D341Med (cell line): Measurements from ENCODE around the gene RTN3.
"Not testable (repeated sequence)": the region's sequence is repeated elsewhere in the genome, so short reads cannot be mapped to it uniquely, and the experiment has no call there.

ENCODE experiments used
- DNase-seq: peaks from one replicate; pipeline ENCODE4 v3.0.0; 2012; ENCODE audit warnings: low spot score

RTN3 gene

DNA sequence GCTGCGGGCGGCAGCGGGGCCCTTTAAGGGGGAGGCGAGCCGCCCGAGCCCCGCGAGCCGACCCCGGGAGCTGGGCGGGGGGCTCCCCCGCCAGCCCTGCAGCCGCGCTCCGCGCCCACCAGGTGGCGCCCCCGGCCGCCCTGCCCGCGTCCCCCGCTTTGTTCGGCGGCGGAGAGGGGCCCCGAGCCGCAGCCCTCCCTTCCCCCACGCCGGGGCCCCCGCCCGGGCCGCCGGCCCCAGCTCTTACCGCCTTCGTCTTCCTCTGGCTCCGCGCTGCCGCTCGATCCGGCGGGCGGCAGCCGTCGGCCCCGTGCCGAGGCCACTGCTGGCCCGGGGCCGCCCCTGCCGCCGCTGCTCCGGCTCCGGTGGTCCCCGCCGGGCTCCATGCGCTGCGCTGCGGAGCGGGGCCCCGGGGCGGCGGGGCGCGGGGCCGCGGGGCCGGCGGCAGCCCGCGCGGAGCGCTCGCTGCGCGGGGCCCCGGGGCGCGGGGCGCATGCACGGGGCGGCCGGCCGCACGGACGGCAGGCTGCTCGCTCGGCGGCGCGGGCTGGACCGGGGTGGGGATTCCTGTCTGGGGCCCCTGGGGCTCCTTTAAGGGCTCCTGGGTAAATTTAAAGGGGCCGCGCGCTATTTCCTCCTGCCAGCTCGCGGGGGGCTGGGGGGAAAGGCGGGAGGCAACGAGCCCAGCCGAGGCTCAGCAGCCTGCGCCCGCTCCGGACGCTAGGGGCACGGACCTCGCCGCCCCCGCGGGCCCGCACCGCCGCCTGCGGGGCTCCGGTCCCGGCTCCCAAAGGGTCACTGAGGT is 87.1 kb downstream of the RTN3 start, which contains the start of gene ZFTA:
Gene ZFTA (minus strand): TSS at position 539 of the 805 bp plus-strand sequence. CDS start 153 bp downstream, at position 386.
- peak; percentile 96 for DNase-seq

DNA sequence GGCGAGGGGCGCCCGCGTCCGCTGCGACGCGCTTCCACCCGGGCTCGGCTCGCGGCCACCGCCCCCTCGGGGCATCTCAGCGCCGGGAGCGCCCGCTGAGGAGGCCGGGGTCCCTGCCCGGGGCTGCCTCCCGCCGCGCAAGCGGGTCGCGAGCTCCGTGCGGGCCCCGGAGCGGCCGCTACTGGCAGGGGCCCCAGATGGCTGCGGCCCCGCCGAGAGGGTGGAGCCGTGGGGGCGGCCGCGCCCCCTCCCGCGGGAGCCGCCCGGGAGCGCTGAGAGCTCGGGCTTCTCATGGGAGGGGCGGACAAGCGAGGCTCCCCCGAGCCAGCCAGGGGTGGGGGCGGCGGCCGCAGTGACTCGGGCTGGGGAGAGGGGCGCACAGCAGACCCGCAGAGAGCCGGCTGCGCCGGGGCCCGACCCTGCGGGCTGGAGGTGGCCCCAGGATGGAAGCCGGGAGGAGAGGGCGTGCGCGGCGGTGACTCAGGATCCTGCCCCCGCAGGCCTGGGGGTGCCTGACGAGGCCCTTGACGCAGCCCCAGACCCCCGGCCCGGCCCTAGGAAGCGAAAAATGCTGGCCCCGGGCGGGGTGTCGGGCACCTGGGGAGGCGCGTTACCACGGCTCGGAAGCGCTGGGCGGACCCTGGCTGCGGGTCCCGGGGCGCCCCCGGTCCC is 87.9 kb downstream of the RTN3 start:
- DNase-seq: peak; percentile 79

GRCh38 chr11:63769714-63770455 is 88.6 kb downstream of the RTN3 start:
- DNase-seq: no peak

DNA sequence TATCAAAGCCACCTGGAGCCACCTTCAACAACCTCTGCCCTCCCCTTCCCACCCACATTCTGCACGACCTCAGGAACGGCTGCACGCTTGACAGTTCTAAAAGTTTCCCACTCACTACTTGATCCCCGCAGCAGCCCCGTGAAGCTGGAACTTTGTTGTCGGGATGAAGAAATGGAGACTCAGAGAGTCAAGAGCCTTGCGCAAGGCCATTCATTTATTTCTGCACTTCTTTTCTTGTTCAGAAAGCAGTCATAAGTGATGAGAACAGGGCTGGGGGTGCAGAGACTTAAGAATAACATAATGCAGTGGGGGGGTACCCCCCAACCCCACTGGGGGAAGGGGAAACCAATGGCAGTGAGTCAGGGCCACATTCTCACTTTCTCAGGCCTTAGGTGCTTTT is 89.5 kb downstream of the RTN3 start:
- DNase-seq: no peak

GRCh38 chr11:63771741-63772318 is 90.5 kb downstream of the RTN3 start:
- not testable (repeated sequence) for DNase-seq

DNA sequence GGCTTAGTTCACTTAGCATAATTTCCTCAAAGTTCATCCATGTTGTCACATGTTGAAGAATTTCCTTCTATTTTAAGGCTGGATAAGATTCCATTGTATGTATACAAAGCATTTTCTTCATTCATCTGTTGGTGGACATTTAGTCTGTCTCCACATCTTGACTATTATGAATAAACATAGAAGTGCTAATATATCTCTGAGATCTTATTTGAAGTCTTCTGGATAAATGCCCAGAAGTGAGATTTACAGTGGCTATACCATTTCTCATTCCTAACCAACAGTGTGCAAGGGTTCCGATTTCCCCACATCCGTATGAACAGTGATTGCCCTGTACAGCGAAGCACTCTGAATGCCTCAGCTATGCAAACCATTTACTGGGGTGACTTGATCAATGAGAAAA is 93.9 kb downstream of the RTN3 start:
- no peak for DNase-seq

DNA sequence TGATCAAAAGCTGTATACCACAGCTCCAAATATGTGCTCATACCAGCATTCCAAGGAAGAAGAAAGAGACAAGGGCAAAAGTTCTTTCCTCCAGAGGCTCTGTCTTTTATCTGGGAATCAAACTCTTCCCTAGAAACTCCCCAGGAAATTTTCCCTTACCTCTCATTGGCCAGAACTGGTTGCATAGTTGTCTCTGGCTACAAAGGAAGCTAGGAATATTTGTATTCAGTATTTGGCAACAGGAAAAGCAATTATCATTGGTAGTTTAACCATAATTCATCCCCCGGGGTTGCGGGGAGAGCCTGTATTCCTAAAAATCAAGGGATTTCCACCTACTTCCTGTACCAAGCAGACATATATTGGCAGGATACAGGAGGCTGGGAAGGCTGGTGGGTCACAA is 97.7 kb downstream of the RTN3 start:
- DNase-seq: no peak

GRCh38 chr11:63782749-63783148 is 101.4 kb downstream of the RTN3 start:
- DNase-seq: no peak

GRCh38 chr11:63783925-63784592 is 102.8 kb downstream of the RTN3 start:
- DNase-seq: no peak

- DNase-seq: no peak
Measured at GRCh38 chr11:63785823-63786222, 104.5 kb downstream of the RTN3 start.

GRCh38 chr11:63791495-63792167 is 110.3 kb downstream of the RTN3 start:
- DNase-seq: no peak

DNA sequence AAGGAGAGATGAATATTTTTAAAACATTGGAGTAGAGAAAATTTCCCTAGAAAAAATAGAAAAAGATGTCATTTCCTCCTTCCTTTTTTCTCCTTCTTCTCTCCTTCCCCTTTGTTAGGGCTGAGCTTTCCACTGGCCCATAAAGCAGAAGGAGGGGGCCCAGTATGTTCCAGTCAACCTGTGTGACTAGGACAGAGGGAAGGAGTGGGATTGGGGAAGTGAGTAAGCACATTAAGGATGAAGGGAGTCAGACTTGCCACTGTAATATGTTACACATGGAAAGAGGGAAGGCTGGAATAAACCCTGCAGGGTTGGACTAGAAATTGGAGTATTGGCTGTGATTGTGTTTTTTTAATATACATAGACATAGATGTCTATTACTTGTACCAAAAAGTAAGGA is 111.9 kb downstream of the RTN3 start:
- no peak for DNase-seq

DNA sequence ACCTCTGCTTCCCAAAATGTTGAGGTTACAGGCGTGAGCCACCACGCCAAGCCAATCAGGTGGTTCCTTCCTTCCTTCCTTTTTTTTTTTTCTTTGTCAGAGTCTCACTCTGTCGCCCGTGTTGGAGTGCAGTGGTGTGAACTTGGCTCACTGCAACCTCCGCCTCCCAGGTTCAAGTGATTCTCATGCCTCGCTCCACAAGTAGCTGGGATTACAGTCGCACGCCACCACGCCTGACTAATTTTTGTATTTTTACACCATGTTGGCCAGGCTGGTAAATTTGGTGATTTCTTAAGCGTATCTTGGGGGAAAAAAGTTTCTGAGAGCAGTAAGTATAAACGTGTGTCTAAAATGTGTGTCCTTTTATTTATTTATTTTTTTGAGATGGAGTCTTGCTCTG is 113.8 kb downstream of the RTN3 start:
- no peak for DNase-seq

GRCh38 chr11:63800921-63801320 is 119.6 kb downstream of the RTN3 start:
- no peak for DNase-seq

DNA sequence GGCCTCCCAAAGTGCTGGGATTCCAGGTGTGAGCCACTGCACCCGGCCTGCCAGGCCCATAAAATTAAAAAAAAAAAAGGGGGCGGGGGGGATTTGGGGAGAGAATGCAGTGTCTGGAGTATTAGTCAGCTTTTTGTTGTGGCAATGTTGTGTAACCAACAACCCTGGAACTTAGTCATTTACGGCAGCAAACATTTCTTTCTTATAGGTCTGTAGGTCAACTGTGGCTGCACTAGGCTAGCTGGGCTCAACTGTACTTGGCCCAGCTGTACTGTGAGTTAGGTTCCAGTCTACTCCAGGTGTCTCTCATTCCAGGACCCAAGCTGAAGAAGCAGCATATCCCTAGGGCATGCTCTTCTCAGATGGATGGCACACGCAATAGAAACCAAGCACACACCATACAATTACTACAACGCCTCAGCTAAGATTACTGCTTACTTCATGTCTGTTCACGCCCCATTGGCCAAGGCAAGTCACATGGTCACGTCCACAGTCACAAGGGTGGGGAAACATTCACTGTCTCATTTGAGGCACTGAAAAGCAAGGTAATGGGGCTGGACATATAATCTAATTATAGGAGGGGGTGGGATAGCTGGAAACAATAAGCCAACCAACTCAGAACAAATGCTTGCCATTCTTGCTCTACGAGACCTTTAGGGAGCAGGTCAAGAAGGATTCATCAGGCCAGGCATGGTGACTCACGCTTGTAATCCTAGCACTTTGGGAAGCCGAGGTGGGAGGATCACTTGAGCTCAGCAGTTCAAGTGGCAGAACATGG is 121.5 kb downstream of the RTN3 start:
- DNase-seq: no peak

DNA sequence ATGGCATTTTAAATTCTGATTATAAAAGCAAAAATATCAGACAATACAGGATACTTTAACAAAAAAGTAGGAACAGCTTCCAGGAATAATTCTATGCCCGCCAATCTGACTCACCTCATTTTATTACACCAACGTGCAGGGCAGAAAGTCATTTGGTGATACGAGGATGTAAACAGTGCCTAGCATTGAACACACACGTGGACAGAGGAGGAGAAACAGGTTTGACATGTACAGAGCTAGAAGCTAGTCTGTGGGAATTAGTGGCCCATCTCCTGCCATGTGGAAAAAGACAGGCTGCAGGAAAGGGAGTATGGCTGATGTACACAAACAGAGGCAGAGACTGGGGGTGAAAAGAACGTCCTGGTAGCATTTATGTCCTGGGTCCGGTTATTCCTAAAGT is 123.0 kb downstream of the RTN3 start:
- DNase-seq: no peak

GRCh38 chr11:63805844-63806415 is 124.6 kb downstream of the RTN3 start:
- DNase-seq: no peak
